Coronary artery (tissue), 2 donors: ENCODE results near the gene C14orf132.

ENCODE experiments used
- DNase-seq: peaks from one replicate; pipeline ENCODE4 v3.0.0-alpha.2; 2017; ENCODE audit warnings: low spot score
- H3K27ac ChIP-seq, 2 donors: fragments of 200-600 bp; sonication (generic); one replicate each; pipeline ENCODE4 v1.5.1; 2016 to 2019
- H3K4me3 ChIP-seq: fragments of 200-600 bp; sonication (generic); 2 replicates; pipeline ENCODE4 v1.5.1; 2016; ENCODE audit warnings: mild to moderate bottlenecking, moderate library complexity
- CTCF ChIP-seq: fragments of 200-600 bp; sonication (generic); IDR thresholded peaks from one replicate; pipeline ENCODE4 v1.5.1; 2019; ENCODE audit warnings: antibody characterized with exemption

C14orf132 gene

GRCh38 chr14:96094656-96095055, 55.5 kb downstream of the C14orf132 start:
- TF ChIP-seq CTCF = no peak
- Histone ChIP-seq H3K4me3 (no peak overlapping the region), H3K27ac (no peak overlapping the region)
- peak; percentile 54 for DNase-seq

- Histone ChIP-seq H3K27ac (no peak overlapping the region), H3K4me3 (no peak overlapping the region)
- no peak for TF ChIP-seq CTCF
- no peak for DNase-seq
These were observed 55.9 kb downstream of the C14orf132 start for GRCh38 chr14:96095058-96095457.

- no peak for TF ChIP-seq CTCF
- DNase-seq = peak; percentile 64
- no peak overlapping the region for H3K4me3 ChIP-seq
- no peak overlapping the region for H3K27ac ChIP-seq
These were observed 56.7 kb downstream of the C14orf132 start for GRCh38 chr14:96095581-96096476.

GRCh38 chr14:96096639-96097610, 57.8 kb downstream of the C14orf132 start:
- TF ChIP-seq CTCF = no peak
- no peak overlapping the region for H3K27ac ChIP-seq
- DNase-seq = peak; percentile 52
- no peak overlapping the region for H3K4me3 ChIP-seq

GRCh38 chr14:96097752-96098151, 58.6 kb downstream of the C14orf132 start:
- DNase-seq = peak; percentile 61

More at GRCh38 chr14:96097752-96098151, 58.6 kb downstream of the C14orf132 start:
- Histone ChIP-seq H3K27ac (no peak overlapping the region), H3K4me3 (no peak overlapping the region)
- no peak for TF ChIP-seq CTCF
